Measurements from ENCODE around the gene ASAP3.

The ASAP3 gene

GRCh38 chr1:23422241-23422877 is 61.6 kb downstream of the ASAP3 start:
- FAIRE-seq: no peak

- FAIRE-seq: no peak
Observed at GRCh38 chr1:23421753-23422240, 62.2 kb downstream of the ASAP3 start.

- FAIRE-seq: no peak
Observed at GRCh38 chr1:23421343-23421742, 62.6 kb downstream of the ASAP3 start.

GRCh38 chr1:23420778-23421177 is 63.2 kb downstream of the ASAP3 start:
- FAIRE-seq: no peak

- no peak for FAIRE-seq
Observed at GRCh38 chr1:23419180-23419579, 64.8 kb downstream of the ASAP3 start.

GRCh38 chr1:23417570-23417969 is 66.4 kb downstream of the ASAP3 start:
- no peak for FAIRE-seq

- no peak for FAIRE-seq
Observed at GRCh38 chr1:23416964-23417363, 67.0 kb downstream of the ASAP3 start.

- no peak for FAIRE-seq
Observed at GRCh38 chr1:23408797-23409290, 75.1 kb downstream of the ASAP3 start.

- FAIRE-seq: no peak
Observed at GRCh38 chr1:23407016-23407630, 76.9 kb downstream of the ASAP3 start.

- FAIRE-seq: no peak
Observed at GRCh38 chr1:23405946-23406345, 78.0 kb downstream of the ASAP3 start.

GRCh38 chr1:23403735-23404486 is 80.1 kb downstream of the ASAP3 start:
- no peak for FAIRE-seq

- no peak for FAIRE-seq
Observed at GRCh38 chr1:23403355-23403734, 80.6 kb downstream of the ASAP3 start.

GRCh38 chr1:23403038-23403336 is 81.0 kb downstream of the ASAP3 start:
- FAIRE-seq: no peak

GRCh38 chr1:23402286-23403037 is 81.5 kb downstream of the ASAP3 start:
- FAIRE-seq: no peak

- FAIRE-seq: no peak
Observed at GRCh38 chr1:23401313-23401712, 82.7 kb downstream of the ASAP3 start.

- no peak for FAIRE-seq
Observed at GRCh38 chr1:23400324-23401114, 83.5 kb downstream of the ASAP3 start.

GRCh38 chr1:23399229-23399628 is 84.8 kb downstream of the ASAP3 start:
- FAIRE-seq: no peak

GRCh38 chr1:23397908-23398307 is 86.1 kb downstream of the ASAP3 start:
- FAIRE-seq: no peak

- FAIRE-seq: no peak
Observed at GRCh38 chr1:23396380-23396779, 87.6 kb downstream of the ASAP3 start.

- no peak for FAIRE-seq
Observed at GRCh38 chr1:23395849-23396248, 88.1 kb downstream of the ASAP3 start.

GRCh38 chr1:23395154-23395724 is 88.7 kb downstream of the ASAP3 start:
- no peak for FAIRE-seq

GRCh38 chr1:23394684-23395083 is 89.3 kb downstream of the ASAP3 start:
- no peak for FAIRE-seq

Measured in TTC549 (cell line).